Immature natural killer cell (primary cell): ENCODE results near the gene ADGRG7. TPM values are rescaled to one million over a fixed set of nuclear protein-coding genes. Genes with fewer than 3 reads are reported as not detected.

Experiments used
- DNase-seq, 3 donors: peaks; one replicate each; pipeline ENCODE4 v3.0.0; 2022; ENCODE audit warnings: mixed read lengths in 1 of 3
- H3K27ac Mint-ChIP-seq, 6 donors: one replicate each; pipeline ENCODE4 v1.8.0; 2020; ENCODE audit warnings: mixed read lengths in 6 of 6, mild to moderate bottlenecking in 5 of 6, inconsistent platforms in 4 of 6, moderate library complexity in 3 of 6
- H3K27me3 Mint-ChIP-seq, 3 donors: one replicate each; pipeline ENCODE4 v1.8.0; 2020 to 2021; ENCODE audit warnings: low read depth in 3 of 3, mild to moderate bottlenecking in 3 of 3, mixed read lengths in 3 of 3, moderate library complexity in 3 of 3, inconsistent platforms in 1 of 3
- H3K36me3 Mint-ChIP-seq, 3 donors: one replicate each; pipeline ENCODE4 v1.8.0; 2020; ENCODE audit warnings: mixed read lengths in 3 of 3, inconsistent platforms in 2 of 3, mild to moderate bottlenecking in 2 of 3
- H3K4me1 Mint-ChIP-seq, 2 donors: one replicate each; pipeline ENCODE4 v1.8.0; 2020; ENCODE audit warnings: inconsistent platforms in 2 of 2, mild to moderate bottlenecking in 2 of 2, mixed read lengths in 2 of 2, moderate library complexity in 1 of 2
- H3K4me3 Mint-ChIP-seq, 5 donors: one replicate each; pipeline ENCODE4 v1.8.0; 2020; ENCODE audit warnings: mild to moderate bottlenecking in 5 of 5, mixed read lengths in 5 of 5, inconsistent platforms in 3 of 5, moderate library complexity in 3 of 5
- H3K9me3 Mint-ChIP-seq, 6 donors: one replicate each; pipeline ENCODE4 v1.8.0; 2020; ENCODE audit warnings: mild to moderate bottlenecking in 6 of 6, mixed read lengths in 6 of 6, inconsistent platforms in 4 of 6, moderate library complexity in 3 of 6
- polyA plus RNA-seq, 3 donors: library from polyadenylated mRNA; unstranded; fragments of 300-500 nt; fragmentation: Illumina TruSeq; gene quantifications; one replicate each; pipeline ENCODE4 v1.2.3, GENCODE V29; 2021

The ADGRG7 gene
- polyA plus RNA-seq, 3 donors from 2014 or later: not detected

DNA sequence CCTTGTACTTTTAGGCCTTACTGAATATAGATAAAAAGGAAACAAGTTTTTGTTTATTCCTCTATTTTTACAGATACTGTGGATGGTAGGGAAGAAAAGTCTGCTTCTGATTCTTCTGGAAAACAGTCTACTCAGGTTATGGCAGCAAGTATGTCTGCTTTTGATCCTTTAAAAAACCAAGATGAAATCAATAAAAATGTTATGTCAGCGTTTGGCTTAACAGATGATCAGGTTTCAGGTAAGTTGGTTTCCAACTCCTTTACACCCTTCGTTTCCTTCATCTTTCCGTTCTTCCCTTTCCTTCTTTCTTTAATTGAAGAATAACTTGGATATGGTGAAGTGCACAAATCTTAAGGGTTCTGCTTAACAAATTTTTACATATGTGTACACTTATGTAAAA is 123.0 kb downstream of the ADGRG7 start:
- Mint-ChIP-seq H3K27me3 (no peaks in the 10 kb centered on the region), H3K4me1 (peaks cover 9 to 38% of the 10 kb centered on the region in 2 donors), H3K9me3 (no peaks in the 10 kb centered on the region), H3K27ac (no peak overlapping the region), H3K36me3 (peaks cover 20 to 34% (median 31%) of the 10 kb centered on the region in 3 donors), H3K4me3 (no peak overlapping the region)
- DNase-seq: no peak

DNA sequence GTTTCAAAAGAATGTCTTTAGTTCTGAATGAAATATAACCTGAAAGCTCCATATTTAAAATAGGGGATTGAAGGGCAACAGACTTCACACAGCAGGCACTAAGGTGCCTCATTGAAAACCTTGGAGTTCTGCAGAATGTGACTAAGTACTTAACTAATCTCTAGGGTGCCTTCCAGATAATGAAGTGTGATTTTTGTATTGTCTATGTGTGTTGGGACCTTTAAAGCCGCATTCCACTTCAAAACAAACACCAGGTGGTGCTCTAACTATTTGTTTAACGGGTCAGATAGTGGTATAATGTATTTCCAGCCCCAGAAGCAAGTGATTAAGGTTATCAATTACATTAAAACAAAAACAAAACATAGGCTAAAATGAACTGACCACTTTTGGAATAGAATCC is 127.9 kb downstream of the ADGRG7 start:
- Mint-ChIP-seq H3K27ac (no peak overlapping the region), H3K36me3 (peaks cover 24 to 37% (median 32%) of the 10 kb centered on the region in 3 donors), H3K9me3 (no peaks in the 10 kb centered on the region), H3K4me3 (no peak overlapping the region), H3K27me3 (no peaks in the 10 kb centered on the region), H3K4me1 (peaks cover 3 to 24% of the 10 kb centered on the region in 2 donors)
- no peak for DNase-seq

DNA sequence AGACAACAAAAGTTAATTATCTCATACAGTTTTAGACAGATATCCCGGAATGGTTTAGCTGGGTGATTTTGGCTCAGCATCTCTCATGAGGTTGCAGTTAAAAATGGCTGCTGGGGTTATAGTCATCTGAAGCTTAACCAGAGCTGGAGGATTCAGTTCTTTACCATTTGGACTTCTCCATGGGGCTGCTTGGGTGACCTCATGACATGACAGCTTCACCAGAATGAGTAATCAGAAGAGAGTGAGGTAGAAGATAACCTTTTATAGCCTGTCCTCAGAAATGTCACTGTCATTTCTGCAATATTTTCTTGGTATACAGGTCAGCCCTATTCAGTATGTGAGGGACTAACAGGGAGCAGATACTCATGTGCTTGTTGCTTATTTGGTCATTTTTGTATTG is 130.8 kb downstream of the ADGRG7 start:
- no peaks in the 10 kb centered on the region for H3K9me3 Mint-ChIP-seq
- H3K4me3 Mint-ChIP-seq: no peak overlapping the region
- peaks cover 23 to 28% (median 25%) of the 10 kb centered on the region in 3 donors for H3K36me3 Mint-ChIP-seq
- no peak overlapping the region for H3K27ac Mint-ChIP-seq
- H3K4me1 Mint-ChIP-seq: no peaks in the 10 kb centered on the region
- H3K27me3 Mint-ChIP-seq: no peaks in the 10 kb centered on the region
- DNase-seq: no peak

DNA sequence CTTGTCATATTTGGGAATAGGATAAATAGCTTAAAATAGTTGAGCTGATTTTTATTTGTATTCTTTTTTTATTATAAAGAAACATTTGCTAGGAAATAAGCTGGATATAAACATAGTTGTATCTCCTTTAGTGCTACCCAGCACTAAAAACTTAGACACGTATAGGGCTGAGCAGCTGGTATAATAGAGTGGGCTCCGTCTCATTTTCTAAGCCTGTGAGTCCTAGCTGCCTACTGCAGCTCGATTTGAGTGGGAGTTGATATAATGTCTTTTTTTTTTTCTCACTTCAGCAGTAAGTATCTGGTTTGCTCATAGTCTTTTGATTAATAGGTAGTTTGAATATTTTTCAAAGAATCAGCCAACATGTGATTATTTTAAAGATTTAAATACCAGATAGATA is 134.1 kb downstream of the ADGRG7 start:
- H3K27me3 Mint-ChIP-seq: no peaks in the 10 kb centered on the region
- H3K9me3 Mint-ChIP-seq: no peaks in the 10 kb centered on the region
- no peak overlapping the region for H3K4me3 Mint-ChIP-seq
- no peak overlapping the region for H3K27ac Mint-ChIP-seq
- no peak for DNase-seq
- no peaks in the 10 kb centered on the region for H3K4me1 Mint-ChIP-seq
- H3K36me3 Mint-ChIP-seq: peaks cover 19 to 31% (median 26%) of the 10 kb centered on the region in 3 donors

DNA sequence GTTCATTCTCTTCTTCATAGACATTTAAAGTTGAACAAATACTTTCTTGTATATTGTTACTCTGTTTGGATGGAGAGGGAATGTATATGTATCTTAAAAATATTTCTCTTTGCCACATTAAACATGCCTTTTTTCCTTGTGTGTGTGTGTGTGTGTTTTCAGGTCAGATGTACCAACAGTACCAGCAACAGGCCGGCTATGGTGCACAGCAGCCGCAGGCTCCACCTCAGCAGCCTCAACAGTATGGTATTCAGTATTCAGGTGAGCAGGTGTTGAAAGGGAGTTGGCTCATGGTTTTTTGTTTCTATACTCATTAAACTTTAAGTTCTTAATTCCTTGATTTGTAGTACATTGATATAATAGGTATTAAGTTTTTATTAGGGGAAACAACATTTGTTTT is 135.3 kb downstream of the ADGRG7 start:
- H3K27ac Mint-ChIP-seq: peak overlapping the region in 2 of 6 donors; percentile 13 to 71
- H3K4me1 Mint-ChIP-seq: no peaks in the 10 kb centered on the region
- peaks cover 22 to 32% (median 31%) of the 10 kb centered on the region in 3 donors for H3K36me3 Mint-ChIP-seq
- DNase-seq: no peak
- H3K4me3 Mint-ChIP-seq: no peak overlapping the region
- H3K27me3 Mint-ChIP-seq: no peaks in the 10 kb centered on the region
- no peaks in the 10 kb centered on the region for H3K9me3 Mint-ChIP-seq

Other genes starting within 250 kb of the ADGRG7 start
- 10 to 100 TPM; 10.0 to 15.4 (median 11.2) TPM for gene TOMM70, start 208.5 kb upstream of the ADGRG7 start, polyA plus RNA-seq
- 1 to 10 TPM in 1 of 3 donors, under 1 TPM in 2; 0.47 to 1.7 (median 0.93) TPM for gene LNP1, start 208.1 kb upstream of the ADGRG7 start, polyA plus RNA-seq
- under 1 TPM in 1 of 3 donors, not detected in 2; 0.29 TPM for gene TMEM45A, start 117.0 kb upstream of the ADGRG7 start, polyA plus RNA-seq
- gene TFG, start 99.9 kb downstream of the ADGRG7 start, polyA plus RNA-seq: 10 to 100 TPM; 17.4 to 51.3 (median 42.2) TPM